ENCODE data around the gene RABGAP1L.
A peak's percentile ranks its signal among the peaks of the same experiment; 100 is the strongest.
"Not testable (repeated sequence)": the region's sequence is repeated elsewhere in the genome, so short reads cannot be mapped to it uniquely, and the experiment has no call there.

The RABGAP1L gene

GRCh38 chr1:174376030-174376429 is 216.7 kb downstream of the RABGAP1L start:
- no peak for DNase-seq

- DNase-seq = no peak
Measured at GRCh38 chr1:174391716-174392115, 232.4 kb downstream of the RABGAP1L start.

GRCh38 chr1:174393885-174394284 is 234.6 kb downstream of the RABGAP1L start:
- DNase-seq = no peak

- no peak for DNase-seq
Measured at GRCh38 chr1:174397261-174397660, 237.9 kb downstream of the RABGAP1L start.

- peak; percentile 52 for DNase-seq
Measured at GRCh38 chr1:174398246-174398645, 238.9 kb downstream of the RABGAP1L start.

- no peak for DNase-seq
Measured at GRCh38 chr1:174399211-174399610, 239.9 kb downstream of the RABGAP1L start.

GRCh38 chr1:174401075-174401474 is 241.8 kb downstream of the RABGAP1L start:
- no peak for DNase-seq

GRCh38 chr1:174405219-174405618 is 245.9 kb downstream of the RABGAP1L start:
- no peak for DNase-seq

- DNase-seq = no peak
Measured at GRCh38 chr1:174406421-174406820, 247.1 kb downstream of the RABGAP1L start.

GRCh38 chr1:174407665-174408064 is 248.3 kb downstream of the RABGAP1L start:
- peak; percentile 69 for DNase-seq

- peak; percentile 49 for DNase-seq
Measured at GRCh38 chr1:174408146-174408545, 248.8 kb downstream of the RABGAP1L start.

GRCh38 chr1:174409801-174410200 is 250.5 kb downstream of the RABGAP1L start:
- not testable (repeated sequence) for DNase-seq

GRCh38 chr1:174413632-174414031 is 254.3 kb downstream of the RABGAP1L start:
- DNase-seq = no peak

GRCh38 chr1:174414203-174414602 is 254.9 kb downstream of the RABGAP1L start:
- DNase-seq = no peak

GRCh38 chr1:174415506-174415905 is 256.2 kb downstream of the RABGAP1L start:
- DNase-seq = no peak

- DNase-seq = no peak
Measured at GRCh38 chr1:174417921-174418320, 258.6 kb downstream of the RABGAP1L start.

- no peak for DNase-seq
Measured at GRCh38 chr1:174425121-174425520, 265.8 kb downstream of the RABGAP1L start.

- DNase-seq = no peak
Measured at GRCh38 chr1:174426153-174426552, 266.8 kb downstream of the RABGAP1L start.

GRCh38 chr1:174428033-174428432 is 268.7 kb downstream of the RABGAP1L start:
- no peak for DNase-seq

- no peak for DNase-seq
Measured at GRCh38 chr1:174428739-174429138, 269.4 kb downstream of the RABGAP1L start.

GRCh38 chr1:174433451-174433850 is 274.1 kb downstream of the RABGAP1L start:
- peak; percentile 63 for DNase-seq

GRCh38 chr1:174445351-174445750 is 286.0 kb downstream of the RABGAP1L start:
- DNase-seq = no peak

GRCh38 chr1:174445817-174446216 is 286.5 kb downstream of the RABGAP1L start:
- no peak for DNase-seq

- DNase-seq = no peak
Measured at GRCh38 chr1:174447866-174448530, 288.7 kb downstream of the RABGAP1L start, which contains the start of gene GPR52. TSS of gene GPR52 (plus strand) at chr1:174447964. CDS start at chr1:174448112, 148 bp downstream.

- DNase-seq = no peak
Measured at GRCh38 chr1:174448531-174448883, 289.2 kb downstream of the RABGAP1L start.

All from fibroblast of skin of abdomen (primary cell).